Smooth muscle cell of the brain vasculature (primary cell): Measurements from ENCODE around the gene RCVRN.

Source experiments
- DNase-seq: peaks from one replicate; pipeline ENCODE4 v3.0.0-alpha.2; 2012; ENCODE audit warnings: low read depth, low spot score

The RCVRN gene

GRCh38 chr17:9854255-9854654 lies 50.8 kb downstream of the RCVRN start:
- DNase-seq: no peak

- no peak for DNase-seq
These were observed 54.9 kb downstream of the RCVRN start for GRCh38 chr17:9850151-9850550.
